Lower leg skin (tissue), 4 donors: ENCODE measurements around the gene GRIP2. TPM values are rescaled to one million over a fixed set of nuclear protein-coding genes. Genes with fewer than 3 reads are reported as not detected.

Experiments
- DNase-seq, 2 donors: peaks; one replicate each; pipeline ENCODE4 v3.0.0-alpha.2; 2019; ENCODE audit warnings: low spot score in 2 of 2
- H3K4me3 ChIP-seq: fragments of 200-600 bp; sonication (generic); 2 replicates; pipeline ENCODE4 v1.5.1; 2017; ENCODE audit warnings: mild to moderate bottlenecking, low read depth; ENCODE audit not compliant: poor library complexity, severe bottlenecking
- POLR2A ChIP-seq, 2 donors: fragments of 450-650 bp; IDR thresholded peaks; one replicate each; pipeline ENCODE4 v1.6.1; 2016 to 2017; ENCODE audit warnings: antibody characterized with exemption in 2 of 2, mild to moderate bottlenecking in 1 of 2, moderate library complexity in 1 of 2
- WGBS, 2 donors: methylation state at CpG; one replicate each; pipeline ENCODE4 v1.1.5; 2018; 5-methylcytosine and 5-hydroxymethylcytosine counted together
- intact Hi-C: fragments of 100-400 bp; cut with DNase I; formaldehyde crosslinking; loops from one replicate; pipeline ENCODE4 v1.15.0; 2023; ENCODE audit warnings: low total_unique reads
- total RNA-seq, 4 donors: library from RNA; depleted of rRNA; stranded (reverse); fragments of >200 nt; gene quantifications; one replicate each; pipeline ENCODE4 v1.1.0, GENCODE V29; 2016
- TF ChIP-seq, protein P1 (sequence below), 3 donors: fragments of 450-650 bp; IDR thresholded peaks; one replicate each; pipeline ENCODE4 v1.5.1; 2016; ENCODE audit warnings: antibody characterized with exemption in 3 of 3, mild to moderate bottlenecking in 3 of 3, moderate library complexity in 2 of 3

Gene GRIP2
- total RNA-seq, 4 donors from 2014 or later = 0.89 to 5.2 (median 2.3) TPM

DNA sequence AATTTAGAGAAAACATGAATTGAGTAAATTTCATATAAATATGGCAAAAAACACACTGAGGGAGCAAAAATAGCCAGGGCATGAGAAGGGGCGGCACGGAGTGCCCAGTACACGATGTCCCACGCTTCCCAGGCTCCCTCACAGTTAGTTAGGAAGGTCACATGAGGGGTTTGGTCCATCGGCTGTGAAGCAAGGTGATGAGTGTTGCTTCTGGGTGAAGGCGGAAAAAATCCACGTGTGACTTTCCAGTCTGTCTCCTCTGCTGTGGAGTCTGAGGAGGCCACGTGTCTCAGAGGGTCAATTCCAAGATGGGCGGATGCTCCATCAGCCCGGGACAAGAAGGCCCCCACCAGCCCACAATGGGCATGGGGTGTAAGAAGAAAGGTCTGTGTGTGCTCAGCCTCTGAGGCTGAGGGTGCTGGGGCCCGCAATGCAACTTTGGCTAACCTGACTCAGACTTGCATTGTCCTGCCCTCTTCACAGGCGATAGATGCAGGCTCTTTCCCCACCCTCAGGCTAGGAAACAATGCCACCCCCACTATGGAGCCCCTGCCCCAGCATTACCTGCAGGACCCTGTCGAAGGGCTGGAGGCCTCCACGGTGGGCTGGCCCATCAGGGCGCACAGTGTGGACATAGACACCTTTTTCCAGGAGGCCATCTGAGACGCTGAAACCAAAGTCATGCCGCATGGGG lies 45.7 kb downstream of the GRIP2 start:
- 91 to 93% methylated on average over 17 of the region's 17 CpGs for WGBS, 2 donors
- no peak for TF ChIP-seq POLR2A (IDR thresholded peaks at IDR 0.05)
- TF ChIP-seq, protein P1, sequence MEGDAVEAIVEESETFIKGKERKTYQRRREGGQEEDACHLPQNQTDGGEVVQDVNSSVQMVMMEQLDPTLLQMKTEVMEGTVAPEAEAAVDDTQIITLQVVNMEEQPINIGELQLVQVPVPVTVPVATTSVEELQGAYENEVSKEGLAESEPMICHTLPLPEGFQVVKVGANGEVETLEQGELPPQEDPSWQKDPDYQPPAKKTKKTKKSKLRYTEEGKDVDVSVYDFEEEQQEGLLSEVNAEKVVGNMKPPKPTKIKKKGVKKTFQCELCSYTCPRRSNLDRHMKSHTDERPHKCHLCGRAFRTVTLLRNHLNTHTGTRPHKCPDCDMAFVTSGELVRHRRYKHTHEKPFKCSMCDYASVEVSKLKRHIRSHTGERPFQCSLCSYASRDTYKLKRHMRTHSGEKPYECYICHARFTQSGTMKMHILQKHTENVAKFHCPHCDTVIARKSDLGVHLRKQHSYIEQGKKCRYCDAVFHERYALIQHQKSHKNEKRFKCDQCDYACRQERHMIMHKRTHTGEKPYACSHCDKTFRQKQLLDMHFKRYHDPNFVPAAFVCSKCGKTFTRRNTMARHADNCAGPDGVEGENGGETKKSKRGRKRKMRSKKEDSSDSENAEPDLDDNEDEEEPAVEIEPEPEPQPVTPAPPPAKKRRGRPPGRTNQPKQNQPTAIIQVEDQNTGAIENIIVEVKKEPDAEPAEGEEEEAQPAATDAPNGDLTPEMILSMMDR (IDR thresholded peaks at IDR 0.05) = no peak

DNA sequence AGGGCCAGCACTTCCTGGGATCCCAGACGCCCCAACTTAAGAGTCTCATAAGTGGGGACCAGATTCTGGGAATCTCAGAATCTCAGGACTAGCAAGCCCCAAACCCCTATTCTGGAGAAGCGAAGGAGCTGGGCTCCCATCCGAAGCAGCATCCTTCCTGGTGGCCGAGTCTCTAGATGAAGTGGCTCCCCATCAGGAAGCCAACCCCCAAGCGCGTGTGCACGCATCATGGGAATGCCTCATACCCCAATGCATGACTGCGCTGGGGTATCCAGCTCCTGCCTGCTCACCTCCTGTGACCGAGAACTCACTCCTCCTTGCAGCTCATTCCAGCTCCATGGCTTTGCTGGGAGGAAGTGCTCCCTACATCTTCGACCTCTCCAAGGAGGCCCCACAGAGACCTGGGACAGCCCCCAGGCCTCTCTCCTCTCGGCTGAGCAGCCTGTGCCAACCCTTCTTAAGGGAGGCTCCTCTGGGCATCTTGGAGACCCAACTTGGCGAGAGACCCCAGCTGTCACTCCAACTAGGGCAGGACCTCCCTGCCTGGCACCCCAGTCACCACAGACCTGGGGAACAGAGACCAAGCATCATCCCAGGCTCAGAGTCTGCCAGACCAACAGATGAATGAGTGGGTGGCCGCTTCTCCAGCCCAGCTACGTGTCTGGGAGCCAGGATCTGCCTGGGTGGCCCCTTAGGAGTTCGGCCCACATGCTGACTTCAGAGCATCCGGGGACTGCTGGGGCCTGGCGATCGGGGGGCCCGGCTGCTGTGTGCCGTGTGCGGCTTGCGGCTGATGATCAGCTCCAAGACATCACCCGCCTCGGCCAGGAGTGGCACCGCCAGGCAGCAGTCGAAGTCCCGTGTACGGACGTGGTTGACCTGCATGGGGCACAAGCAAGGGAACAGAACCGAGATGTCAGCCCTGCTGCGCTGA lies 46.9 kb downstream of the GRIP2 start:
- 87 to 92% methylated on average over 24 to 29 of the region's 31 CpGs for WGBS, 2 donors
- H3K4me3 ChIP-seq = no peak overlapping the region
- DNase-seq = no peak
- no peak for TF ChIP-seq POLR2A (IDR thresholded peaks at IDR 0.05)
- TF ChIP-seq, protein P1 (IDR thresholded peaks at IDR 0.05) = no peak
- intact Hi-C loops = no loop called here

More for the DNA sequence above, 45.7 kb downstream of the GRIP2 start:
- DNase-seq = no peak
- intact Hi-C loops = no loop called here
- H3K4me3 ChIP-seq = no peak overlapping the region

DNA sequence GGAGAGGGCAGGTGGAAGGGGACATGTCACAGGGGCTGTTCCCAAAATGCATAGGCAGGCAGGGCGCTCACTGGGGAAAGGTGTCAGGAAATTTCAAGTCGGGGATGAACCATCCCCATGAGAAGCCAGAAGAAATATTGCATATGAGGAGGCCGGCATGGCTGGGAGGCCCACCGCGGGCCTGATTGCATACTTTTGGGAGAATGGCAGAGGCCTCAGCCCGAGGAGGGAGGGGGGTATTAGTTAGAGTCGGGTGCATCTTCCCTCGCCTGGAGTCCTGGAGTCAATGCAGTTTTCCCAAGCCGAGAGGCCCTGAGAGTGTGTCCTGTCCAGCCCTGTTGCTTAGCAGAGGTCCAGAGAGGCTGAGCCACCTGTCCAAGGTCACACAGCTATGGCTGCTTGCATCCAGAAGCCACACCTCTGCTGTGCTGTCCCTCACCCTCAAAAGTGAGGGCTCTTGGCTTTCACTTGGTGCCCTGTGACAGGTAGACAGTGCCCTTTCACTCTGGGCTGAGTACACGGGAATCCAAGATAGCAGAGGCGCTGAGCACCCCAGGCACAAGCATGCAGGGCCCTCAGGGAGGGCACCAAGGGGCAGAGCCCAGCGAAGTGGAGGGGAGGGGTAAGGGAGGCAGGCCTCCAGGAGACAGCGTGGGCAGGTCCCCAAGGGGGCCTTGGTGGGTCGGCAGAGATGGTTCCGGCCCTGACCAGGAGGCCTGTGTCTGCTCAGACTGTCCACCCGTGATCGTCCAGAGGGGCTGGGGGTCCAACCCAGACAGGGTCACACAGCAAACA lies 48.5 kb downstream of the GRIP2 start:
- no peak for DNase-seq
- TF ChIP-seq, protein P1 (IDR thresholded peaks at IDR 0.05) = no peak
- no peak for TF ChIP-seq POLR2A (IDR thresholded peaks at IDR 0.05)
- intact Hi-C loops = no loop called here
- WGBS, 2 donors = 86 to 88% methylated on average over 14 to 17 of the region's 17 CpGs
- no peak overlapping the region for H3K4me3 ChIP-seq

DNA sequence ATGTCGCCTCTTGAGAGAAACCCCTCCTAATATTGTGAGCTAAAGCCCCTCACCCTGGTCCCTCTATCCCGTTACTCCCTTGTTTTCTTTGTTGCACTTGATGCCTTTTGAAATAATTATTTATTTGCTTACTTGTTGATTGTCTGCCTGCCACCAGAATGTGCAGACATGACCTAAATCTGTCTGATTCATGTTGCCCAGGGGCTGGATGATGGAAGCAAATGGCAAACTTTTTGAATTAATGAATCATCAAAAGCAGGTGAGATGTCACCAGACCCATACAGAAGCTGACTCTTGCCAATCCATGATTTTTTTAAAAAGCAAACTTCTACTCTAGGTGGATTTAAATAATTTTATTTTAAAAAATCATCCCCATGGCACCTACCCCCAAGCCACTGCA lies 49.3 kb downstream of the GRIP2 start:
- DNase-seq = no peak
- intact Hi-C loops = no loop called here
- WGBS, 2 donors = 56 to 59% methylated on average over 2 of the region's 2 CpGs
- H3K4me3 ChIP-seq = no peak overlapping the region
- no peak for TF ChIP-seq POLR2A (IDR thresholded peaks at IDR 0.05)
- TF ChIP-seq, protein P1 (IDR thresholded peaks at IDR 0.05) = no peak

DNA sequence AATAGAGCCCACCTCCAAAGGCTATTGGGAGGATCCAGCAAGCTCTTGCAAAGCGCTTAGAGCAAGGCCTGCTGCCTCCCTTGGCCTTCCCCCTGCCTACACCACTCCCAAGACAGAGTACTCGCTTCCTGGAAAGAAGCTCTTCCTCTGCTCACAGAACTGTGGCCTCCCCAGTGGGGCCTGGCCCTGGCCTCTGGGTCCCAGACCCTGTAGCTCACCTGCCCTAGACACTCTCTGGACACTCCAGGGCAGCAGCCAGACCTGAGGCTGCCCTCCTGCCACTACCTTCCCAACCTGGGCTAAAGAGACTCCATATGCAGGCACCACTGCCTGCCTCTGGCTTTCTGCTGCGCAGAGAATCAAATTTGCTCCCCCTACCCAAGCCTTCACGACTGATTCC lies 49.9 kb downstream of the GRIP2 start:
- intact Hi-C loops = no loop called here
- 78 to 79% methylated on average over 4 of the region's 4 CpGs for WGBS, 2 donors
- no peak for DNase-seq
- H3K4me3 ChIP-seq = no peak overlapping the region
- no peak for TF ChIP-seq POLR2A (IDR thresholded peaks at IDR 0.05)
- TF ChIP-seq, protein P1 (IDR thresholded peaks at IDR 0.05) = no peak
